Measurements from ENCODE around the gene LRFN5.
"Not testable (repeated sequence)": the region's sequence is repeated elsewhere in the genome, so short reads cannot be mapped to it uniquely, and the experiment has no call there.

LRFN5 gene

GRCh38 chr14:41606532-41607303 lies at the start of gene LRFN5:
Gene LRFN5 (plus strand): TSS chr14:41606876.
- in situ Hi-C loops (cut with HindIII; ENCODE audit: low sequenced_read_pairs): no loop called here

GRCh38 chr14:41558490-41558889 lies 48.2 kb upstream of the LRFN5 start:
- in situ Hi-C loops (cut with HindIII; ENCODE audit: low sequenced_read_pairs): no loop called here

GRCh38 chr14:41566864-41567263 lies 39.8 kb upstream of the LRFN5 start:
- in situ Hi-C loops (cut with HindIII; ENCODE audit: low sequenced_read_pairs): not testable (repeated sequence)

GRCh38 chr14:41568979-41569378 lies 37.7 kb upstream of the LRFN5 start:
- in situ Hi-C loops (cut with HindIII; ENCODE audit: low sequenced_read_pairs): no loop called here

GRCh38 chr14:41570415-41571155 lies 36.1 kb upstream of the LRFN5 start:
- in situ Hi-C loops (cut with HindIII; ENCODE audit: low sequenced_read_pairs): no loop called here

- in situ Hi-C loops (cut with HindIII; ENCODE audit: low sequenced_read_pairs): no loop called here
Measured at GRCh38 chr14:41586237-41586636, 20.4 kb upstream of the LRFN5 start.

- in situ Hi-C loops (cut with HindIII; ENCODE audit: low sequenced_read_pairs): no loop called here
Measured at GRCh38 chr14:41597647-41598046, 9.0 kb upstream of the LRFN5 start.

GRCh38 chr14:41599805-41600385 lies 6.8 kb upstream of the LRFN5 start:
- in situ Hi-C loops (cut with HindIII; ENCODE audit: low sequenced_read_pairs): not testable (repeated sequence)

GRCh38 chr14:41604721-41605531 lies 1.8 kb upstream of the LRFN5 start:
- in situ Hi-C loops (cut with HindIII; ENCODE audit: low sequenced_read_pairs): no loop called here

GRCh38 chr14:41605550-41606281 lies 960 bp upstream of the LRFN5 start:
- in situ Hi-C loops (cut with HindIII; ENCODE audit: low sequenced_read_pairs): no loop called here

- in situ Hi-C loops (cut with HindIII; ENCODE audit: low sequenced_read_pairs): no loop called here
Measured at GRCh38 chr14:41606282-41606531, 469 bp upstream of the LRFN5 start.

- in situ Hi-C loops (cut with HindIII; ENCODE audit: low sequenced_read_pairs): no loop called here
Measured at GRCh38 chr14:41607304-41607775, 664 bp downstream of the LRFN5 start.

GRCh38 chr14:41607966-41608663 lies 1.4 kb downstream of the LRFN5 start:
- in situ Hi-C loops (cut with HindIII; ENCODE audit: low sequenced_read_pairs): no loop called here

GRCh38 chr14:41608681-41609390 lies 2.2 kb downstream of the LRFN5 start:
- in situ Hi-C loops (cut with HindIII; ENCODE audit: low sequenced_read_pairs): no loop called here

GRCh38 chr14:41609704-41610183 lies 3.1 kb downstream of the LRFN5 start:
- in situ Hi-C loops (cut with HindIII; ENCODE audit: low sequenced_read_pairs): no loop called here

GRCh38 chr14:41615011-41615595 lies 8.4 kb downstream of the LRFN5 start:
- in situ Hi-C loops (cut with HindIII; ENCODE audit: low sequenced_read_pairs): no loop called here

GRCh38 chr14:41623736-41624135 lies 17.1 kb downstream of the LRFN5 start:
- in situ Hi-C loops (cut with HindIII; ENCODE audit: low sequenced_read_pairs): no loop called here

GRCh38 chr14:41629876-41630275 lies 23.2 kb downstream of the LRFN5 start:
- in situ Hi-C loops (cut with HindIII; ENCODE audit: low sequenced_read_pairs): no loop called here

GRCh38 chr14:41634286-41634685 lies 27.6 kb downstream of the LRFN5 start:
- in situ Hi-C loops (cut with HindIII; ENCODE audit: low sequenced_read_pairs): no loop called here
